ENCODE measurements around the gene SPATA31D1.
"Not testable (repeated sequence)": the region's sequence is repeated elsewhere in the genome, so short reads cannot be mapped to it uniquely, and the experiment has no call there.

Gene SPATA31D1

DNA sequence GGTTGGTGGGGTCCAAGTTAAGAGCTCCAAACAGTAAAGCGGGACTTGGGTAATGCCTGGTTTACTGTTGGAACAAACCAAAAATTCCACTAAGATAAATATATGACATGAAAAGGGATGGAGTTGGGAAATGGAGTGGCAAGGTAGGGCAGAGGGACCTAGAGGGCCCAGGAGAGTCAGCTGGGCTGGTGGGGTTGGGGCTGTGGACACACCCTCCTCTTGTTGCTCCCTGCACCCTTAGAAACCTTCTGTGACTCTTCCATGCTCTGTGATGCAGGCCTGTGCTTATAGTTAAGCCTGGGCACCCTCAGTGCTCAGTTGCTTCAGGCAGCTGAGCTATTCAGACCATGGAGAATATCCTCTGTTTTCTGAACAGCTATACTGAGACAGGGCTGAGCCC, at the start of gene SPATA31D1:
TSS of gene SPATA31D1 (plus strand) at position 301 of the 400 bp plus-strand sequence. CDS start at position 348, 47 bp downstream.
- H3K4me3 ChIP-seq (ENCODE audit: low read length) = not testable (repeated sequence)

DNA sequence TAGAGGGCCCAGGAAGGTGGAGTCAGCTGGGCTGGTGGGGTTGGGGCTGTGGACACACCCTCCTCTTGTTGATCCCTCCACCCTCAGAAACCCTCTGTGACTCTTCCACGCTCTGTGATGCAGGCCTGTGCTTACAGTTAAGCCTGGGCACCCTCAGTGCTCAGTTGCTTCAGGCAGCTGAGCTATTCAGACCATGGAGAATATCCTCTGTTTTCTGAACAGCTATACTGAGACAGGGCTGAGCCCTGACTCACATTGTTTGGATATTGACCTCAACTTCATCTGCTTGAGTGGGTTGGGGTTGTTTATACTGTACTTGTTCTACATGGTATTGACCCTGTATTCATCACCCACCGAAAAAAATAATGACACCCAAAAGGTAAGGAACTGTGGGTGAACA, 45.2 kb upstream of the SPATA31D1 start, which contains the start of gene SPATA31D3:
TSS of gene SPATA31D3 (plus strand) at position 108 of the 400 bp plus-strand sequence. CDS start at position 194, 86 bp downstream.
- DNase-seq (ENCODE audit: low read depth) = not testable (repeated sequence)

More for the DNA sequence above, at the start of gene SPATA31D1:
- DNase-seq (ENCODE audit: low read depth) = not testable (repeated sequence)

DNA sequence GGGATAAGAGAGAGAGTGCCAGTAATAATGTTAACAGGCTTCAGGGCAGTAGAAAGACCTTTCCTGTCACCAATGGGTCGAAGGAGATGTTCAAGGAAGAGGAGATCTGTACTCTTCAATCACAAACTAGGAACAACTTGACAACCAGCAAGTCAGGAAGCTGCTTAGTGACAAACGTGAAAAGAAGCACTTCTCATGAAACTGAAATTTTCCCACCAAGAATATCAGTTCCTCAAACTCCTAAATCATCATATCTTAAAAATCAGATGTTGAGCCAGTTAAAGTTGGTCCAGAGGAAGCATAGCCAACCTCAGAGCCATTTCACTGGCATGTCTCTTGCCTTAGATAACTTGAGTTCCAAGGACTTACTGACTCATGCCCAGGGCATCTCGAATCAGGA, 39.9 kb upstream of the SPATA31D1 start:
- H3K4me3 ChIP-seq (ENCODE audit: low read length); DNase-seq (ENCODE audit: low read depth): not testable (repeated sequence)

More for the DNA sequence above, 45.2 kb upstream of the SPATA31D1 start, which contains the start of gene SPATA31D3:
- H3K4me3 ChIP-seq (ENCODE audit: low read length) = not testable (repeated sequence)

DNA sequence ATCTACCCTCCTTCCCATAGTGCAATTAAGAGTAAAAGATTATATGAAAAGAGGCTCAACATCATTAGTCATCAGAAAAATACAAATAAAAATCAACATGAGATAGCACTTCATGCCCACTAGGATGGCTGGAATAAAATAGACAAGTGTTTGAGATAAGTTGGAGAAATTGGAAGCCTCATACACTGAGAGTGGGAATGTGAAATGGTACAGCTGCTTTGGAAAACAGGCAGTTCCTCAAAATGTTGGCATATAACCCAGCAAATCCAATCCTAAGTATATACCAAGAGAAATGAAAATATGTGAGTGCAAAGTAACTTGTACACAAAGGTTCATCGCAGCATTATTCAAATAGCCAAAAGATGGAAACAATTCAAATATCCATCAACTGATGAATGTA, 35.5 kb upstream of the SPATA31D1 start:
- no peak overlapping the region for H3K4me3 ChIP-seq (ENCODE audit: low read length)
- no peak for DNase-seq (ENCODE audit: low read depth)
- TF ChIP-seq, protein P1, sequence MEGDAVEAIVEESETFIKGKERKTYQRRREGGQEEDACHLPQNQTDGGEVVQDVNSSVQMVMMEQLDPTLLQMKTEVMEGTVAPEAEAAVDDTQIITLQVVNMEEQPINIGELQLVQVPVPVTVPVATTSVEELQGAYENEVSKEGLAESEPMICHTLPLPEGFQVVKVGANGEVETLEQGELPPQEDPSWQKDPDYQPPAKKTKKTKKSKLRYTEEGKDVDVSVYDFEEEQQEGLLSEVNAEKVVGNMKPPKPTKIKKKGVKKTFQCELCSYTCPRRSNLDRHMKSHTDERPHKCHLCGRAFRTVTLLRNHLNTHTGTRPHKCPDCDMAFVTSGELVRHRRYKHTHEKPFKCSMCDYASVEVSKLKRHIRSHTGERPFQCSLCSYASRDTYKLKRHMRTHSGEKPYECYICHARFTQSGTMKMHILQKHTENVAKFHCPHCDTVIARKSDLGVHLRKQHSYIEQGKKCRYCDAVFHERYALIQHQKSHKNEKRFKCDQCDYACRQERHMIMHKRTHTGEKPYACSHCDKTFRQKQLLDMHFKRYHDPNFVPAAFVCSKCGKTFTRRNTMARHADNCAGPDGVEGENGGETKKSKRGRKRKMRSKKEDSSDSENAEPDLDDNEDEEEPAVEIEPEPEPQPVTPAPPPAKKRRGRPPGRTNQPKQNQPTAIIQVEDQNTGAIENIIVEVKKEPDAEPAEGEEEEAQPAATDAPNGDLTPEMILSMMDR (conservative IDR thresholded peaks at IDR 0.05; ENCODE audit: low read depth, low read length) = no peak

DNA sequence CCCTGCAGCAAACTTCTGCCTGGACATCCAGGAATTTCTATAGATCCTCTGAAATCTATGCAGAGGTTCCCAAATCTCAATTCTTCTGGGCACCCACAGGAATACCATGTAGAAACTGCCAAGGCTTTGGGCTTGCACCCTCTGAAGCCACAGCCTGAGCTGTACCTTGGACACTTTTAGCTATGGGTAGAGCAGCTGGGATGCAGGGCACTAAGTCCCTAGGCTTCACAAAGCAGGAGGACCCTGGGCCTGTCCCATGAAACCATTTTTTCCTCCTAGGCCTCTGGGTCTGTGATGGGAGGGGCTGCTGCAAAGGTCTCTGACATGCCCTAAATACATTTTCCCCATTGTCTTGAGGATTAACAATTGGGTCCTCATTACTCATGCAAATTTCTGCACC, 32.9 kb upstream of the SPATA31D1 start:
- H3K4me3 ChIP-seq (ENCODE audit: low read length) = no peak overlapping the region
- TF ChIP-seq, protein P1 (conservative IDR thresholded peaks at IDR 0.05; ENCODE audit: low read depth, low read length) = no peak
- no peak for DNase-seq (ENCODE audit: low read depth)

DNA sequence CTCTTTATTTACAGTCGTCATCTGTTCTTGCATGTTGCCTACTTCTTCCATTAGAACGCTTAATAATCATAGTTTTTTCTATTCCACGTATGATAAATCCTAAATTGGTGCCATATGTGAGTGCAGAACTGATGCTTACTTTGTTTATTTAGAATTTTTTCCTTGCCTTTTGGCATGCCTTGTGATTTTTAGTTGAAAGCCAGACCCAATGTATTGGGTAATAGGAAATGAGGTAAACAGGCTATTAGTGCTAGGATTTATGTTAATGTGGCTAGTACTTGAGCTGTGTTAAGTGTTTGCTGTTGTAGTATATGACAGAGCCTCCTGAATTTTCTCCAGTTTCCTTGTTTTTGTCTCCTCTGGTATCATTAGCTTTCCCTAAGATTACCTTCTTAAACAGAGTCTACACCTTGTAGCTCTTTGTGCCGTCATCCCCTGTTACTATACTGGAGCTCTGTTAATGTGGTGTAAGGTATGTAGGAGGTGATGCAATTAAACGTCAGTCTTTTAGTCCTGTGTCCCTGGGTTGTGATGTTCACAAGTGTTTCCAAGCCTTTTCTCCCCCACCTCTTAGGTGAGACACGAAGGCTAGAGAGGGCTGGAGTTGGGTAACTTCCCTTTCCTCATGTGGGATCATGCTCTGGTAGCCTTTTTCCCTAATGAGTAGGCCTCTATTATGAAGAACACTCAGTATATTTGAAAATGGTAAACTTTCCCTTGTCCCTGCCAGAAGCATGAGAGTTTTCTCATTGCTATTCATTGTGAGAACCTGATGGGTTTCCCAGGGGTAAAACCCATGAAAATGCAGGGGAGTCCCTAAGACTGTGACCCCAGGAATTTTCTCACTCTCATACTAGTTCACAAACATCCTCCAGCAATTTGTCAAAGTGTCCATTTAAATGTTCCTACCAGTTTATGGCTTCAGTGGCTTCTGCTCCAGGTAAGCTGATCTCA, 24.1 kb upstream of the SPATA31D1 start:
- no peak for DNase-seq (ENCODE audit: low read depth)
- H3K4me3 ChIP-seq (ENCODE audit: low read length) = no peak overlapping the region
- TF ChIP-seq, protein P1 (conservative IDR thresholded peaks at IDR 0.05; ENCODE audit: low read depth, low read length) = no peak

DNA sequence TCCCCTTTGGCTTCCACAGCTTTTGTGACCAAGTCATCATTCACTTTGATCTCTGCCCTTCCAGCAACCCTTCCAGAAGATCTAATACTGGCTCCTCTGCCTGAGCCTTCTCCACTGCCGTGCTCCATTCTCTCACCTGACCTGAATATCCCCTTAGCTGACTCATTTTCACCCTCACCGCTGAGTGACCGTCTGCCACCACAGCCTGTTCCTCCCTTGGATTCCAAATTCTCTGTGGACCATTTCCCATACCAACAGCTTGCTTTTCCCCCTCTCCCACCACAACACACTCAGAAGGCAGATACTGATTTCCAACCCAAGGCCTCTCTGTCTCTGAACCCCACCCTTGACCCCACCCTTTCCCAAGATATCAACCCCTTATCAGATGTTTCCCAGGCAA, 20.5 kb upstream of the SPATA31D1 start:
- DNase-seq (ENCODE audit: low read depth) = no peak
- no peak overlapping the region for H3K4me3 ChIP-seq (ENCODE audit: low read length)
- TF ChIP-seq, protein P1 (conservative IDR thresholded peaks at IDR 0.05; ENCODE audit: low read depth, low read length) = no peak

DNA sequence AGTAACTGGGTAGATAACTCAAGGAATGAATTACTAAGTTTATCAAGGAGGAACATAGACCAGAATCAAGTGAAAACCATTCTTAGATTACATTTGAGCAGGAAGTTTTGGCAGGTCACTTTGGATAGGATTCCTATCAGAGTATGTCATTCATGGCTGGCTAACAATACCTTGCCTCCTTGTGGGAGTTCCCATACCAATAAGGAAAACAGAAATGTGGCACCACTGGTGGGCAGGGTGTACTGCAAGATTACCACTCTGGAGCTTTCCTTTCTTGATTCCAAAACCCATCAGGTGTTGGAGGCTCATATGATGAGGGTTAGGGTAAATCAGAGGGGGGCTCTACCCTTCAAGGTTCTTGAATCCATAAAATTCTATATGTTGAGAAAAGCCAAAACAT, 18.6 kb upstream of the SPATA31D1 start:
- TF ChIP-seq, protein P1 (conservative IDR thresholded peaks at IDR 0.05; ENCODE audit: low read depth, low read length) = no peak
- no peak overlapping the region for H3K4me3 ChIP-seq (ENCODE audit: low read length)

More for the DNA sequence above, 18.6 kb upstream of the SPATA31D1 start:
- no peak for DNase-seq (ENCODE audit: low read depth)
